Neutrophil (primary cell): Measurements from ENCODE around the gene FOXL3.

Experiments used
- H3K27ac ChIP-seq: fragments of 200-600 bp; sonication (generic); 2 replicates; pipeline ENCODE4 v1.5.1; 2016; ENCODE audit warnings: mild to moderate bottlenecking, moderate library complexity
- H3K27me3 ChIP-seq: fragments of 200-600 bp; sonication (generic); 2 replicates; pipeline ENCODE4 v1.6.0; 2016; ENCODE audit warnings: mild to moderate bottlenecking
- H3K36me3 ChIP-seq: fragments of 200-600 bp; sonication (generic); 2 replicates; pipeline ENCODE4 v1.5.1; 2017
- H3K4me1 ChIP-seq, 2 experiments: fragments of 200-600 bp in 1 of 2; sonication (generic) in 1 of 2; 1 replicate in 1 of 2; 2 replicates in 1 of 2; pipeline versions ENCODE4 v1.5.1 to v1.6.1; 2013 to 2016; ENCODE audit warnings: low read depth in 1 of 2, low read length in 1 of 2, mild to moderate bottlenecking in 1 of 2, moderate library complexity in 1 of 2; ENCODE audit not compliant: control insufficient read depth in 1 of 2, insufficient read depth in 1 of 2
- H3K4me3 ChIP-seq, 2 experiments: fragments of 200-600 bp in 1 of 2; sonication (generic) in 1 of 2; 1 replicate in 1 of 2; 2 replicates in 1 of 2; pipeline ENCODE4 v1.5.1; 2013 to 2016; ENCODE audit warnings: low read depth in 1 of 2, low read length in 1 of 2, mild to moderate bottlenecking in 1 of 2, moderate library complexity in 1 of 2
- H3K9me3 ChIP-seq: fragments of 200-600 bp; sonication (generic); 2 replicates; pipeline ENCODE4 v1.5.1; 2016
- TF ChIP-seq, protein P1 (sequence below): fragments of 200-600 bp; sonication (generic); IDR thresholded peaks from 2 replicates; pipeline ENCODE4 v1.5.1; 2016; ENCODE audit warnings: antibody characterized with exemption

Gene FOXL3

GRCh38 chr7:256461-256940, 33.5 kb upstream of the FOXL3 start:
- Histone ChIP-seq H3K27ac (no peak overlapping the region), H3K27me3 (no peaks in the 10 kb centered on the region), H3K9me3 (no peaks in the 10 kb centered on the region), H3K4me3 (no peak overlapping the region), H3K4me1 (no peaks in the 10 kb centered on the region), H3K36me3 (no peaks in the 10 kb centered on the region)
- TF ChIP-seq, protein P1, sequence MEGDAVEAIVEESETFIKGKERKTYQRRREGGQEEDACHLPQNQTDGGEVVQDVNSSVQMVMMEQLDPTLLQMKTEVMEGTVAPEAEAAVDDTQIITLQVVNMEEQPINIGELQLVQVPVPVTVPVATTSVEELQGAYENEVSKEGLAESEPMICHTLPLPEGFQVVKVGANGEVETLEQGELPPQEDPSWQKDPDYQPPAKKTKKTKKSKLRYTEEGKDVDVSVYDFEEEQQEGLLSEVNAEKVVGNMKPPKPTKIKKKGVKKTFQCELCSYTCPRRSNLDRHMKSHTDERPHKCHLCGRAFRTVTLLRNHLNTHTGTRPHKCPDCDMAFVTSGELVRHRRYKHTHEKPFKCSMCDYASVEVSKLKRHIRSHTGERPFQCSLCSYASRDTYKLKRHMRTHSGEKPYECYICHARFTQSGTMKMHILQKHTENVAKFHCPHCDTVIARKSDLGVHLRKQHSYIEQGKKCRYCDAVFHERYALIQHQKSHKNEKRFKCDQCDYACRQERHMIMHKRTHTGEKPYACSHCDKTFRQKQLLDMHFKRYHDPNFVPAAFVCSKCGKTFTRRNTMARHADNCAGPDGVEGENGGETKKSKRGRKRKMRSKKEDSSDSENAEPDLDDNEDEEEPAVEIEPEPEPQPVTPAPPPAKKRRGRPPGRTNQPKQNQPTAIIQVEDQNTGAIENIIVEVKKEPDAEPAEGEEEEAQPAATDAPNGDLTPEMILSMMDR = no peak

DNA sequence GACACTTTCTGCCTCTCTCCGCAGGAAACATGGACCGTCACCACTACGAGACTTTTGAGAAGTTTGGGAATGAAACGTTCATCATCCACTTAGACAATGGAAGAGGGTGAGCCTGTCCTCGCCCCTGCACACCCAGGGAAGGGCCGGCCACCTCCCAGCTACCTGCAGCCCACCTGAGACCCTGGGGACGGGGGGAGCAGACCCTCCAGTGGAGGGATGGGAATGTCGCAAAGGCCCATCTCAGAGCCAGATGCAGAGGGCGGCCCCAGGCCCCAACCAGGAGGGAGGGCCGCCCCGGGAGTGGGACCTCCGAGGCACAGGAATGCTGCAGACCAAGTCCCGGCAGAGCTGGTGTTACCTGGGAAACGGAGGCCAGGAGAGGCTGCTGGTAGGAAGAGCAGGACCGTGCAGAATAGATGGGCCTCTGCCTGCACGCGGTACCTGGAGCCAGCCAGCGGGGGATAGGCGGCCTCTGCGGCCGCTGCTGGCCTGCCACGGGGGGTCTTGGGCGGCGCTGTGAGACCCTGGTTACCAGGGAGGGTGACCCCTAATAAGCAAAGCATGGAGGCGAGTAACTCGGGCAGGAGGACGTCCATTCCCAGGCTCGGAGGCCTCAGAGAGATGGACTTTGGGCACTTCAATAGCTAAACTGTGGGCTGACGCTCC, 32.9 kb upstream of the FOXL3 start:
- Histone ChIP-seq H3K27me3 (no peaks in the 10 kb centered on the region), H3K4me3 (no peak overlapping the region), H3K4me1 (no peaks in the 10 kb centered on the region), H3K27ac (no peak overlapping the region), H3K36me3 (no peaks in the 10 kb centered on the region), H3K9me3 (no peaks in the 10 kb centered on the region)
- TF ChIP-seq, protein P1 = no peak

DNA sequence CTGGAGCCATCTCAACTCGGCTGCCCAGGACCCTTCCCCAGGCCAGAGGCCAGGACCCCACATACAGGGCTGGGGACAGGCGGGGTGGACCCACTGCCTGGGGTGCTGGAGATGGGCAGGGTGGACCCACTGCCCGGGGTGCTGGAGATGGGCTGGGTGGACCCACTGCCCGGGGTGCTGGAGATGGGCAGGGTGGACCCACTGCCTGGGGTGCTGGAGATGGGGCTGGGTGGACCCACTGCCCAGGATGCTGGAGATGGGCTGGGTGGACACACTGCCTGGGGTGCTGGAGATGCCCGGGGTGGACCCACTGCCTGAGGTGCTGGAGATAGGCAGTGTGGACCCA, 32.4 kb upstream of the FOXL3 start:
- TF ChIP-seq, protein P1 = no peak
- Histone ChIP-seq H3K4me1 (no peaks in the 10 kb centered on the region), H3K27me3 (no peaks in the 10 kb centered on the region), H3K9me3 (no peaks in the 10 kb centered on the region), H3K36me3 (no peaks in the 10 kb centered on the region), H3K27ac (no peak overlapping the region), H3K4me3 (no peak overlapping the region)

- H3K27me3 ChIP-seq = no peaks in the 10 kb centered on the region
- TF ChIP-seq, protein P1 = no peak
- no peaks in the 10 kb centered on the region for H3K4me1 ChIP-seq
- no peak overlapping the region for H3K27ac ChIP-seq
- no peak overlapping the region for H3K4me3 ChIP-seq
- no peaks in the 10 kb centered on the region for H3K36me3 ChIP-seq
- H3K9me3 ChIP-seq = no peaks in the 10 kb centered on the region
Observed at GRCh38 chr7:258476-259190, 31.3 kb upstream of the FOXL3 start.

DNA sequence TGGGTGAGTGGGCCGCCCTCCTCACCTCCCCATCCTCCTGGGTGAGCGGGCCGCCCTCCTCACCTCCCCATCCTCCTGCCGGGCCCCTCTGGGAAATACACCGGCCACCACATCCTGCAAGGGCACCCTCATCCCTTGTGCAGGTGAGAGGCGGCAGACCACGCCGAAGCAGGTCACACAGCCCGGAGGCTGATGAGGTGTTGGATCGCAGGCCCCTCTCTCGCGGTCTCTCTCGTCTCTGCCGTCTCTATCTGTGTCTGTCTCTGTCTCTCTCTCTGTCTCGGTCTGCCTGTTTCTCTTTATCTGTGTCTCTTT, 30.8 kb upstream of the FOXL3 start:
- no peak overlapping the region for H3K27ac ChIP-seq
- TF ChIP-seq, protein P1 = no peak
- H3K9me3 ChIP-seq = no peaks in the 10 kb centered on the region
- no peak overlapping the region for H3K4me3 ChIP-seq
- no peaks in the 10 kb centered on the region for H3K4me1 ChIP-seq
- H3K36me3 ChIP-seq = no peaks in the 10 kb centered on the region
- H3K27me3 ChIP-seq = no peaks in the 10 kb centered on the region
